ENCODE measurements around the gene HACD3. TPM values are rescaled to one million over a fixed set of nuclear protein-coding genes. Genes with fewer than 3 reads are reported as not detected.
"Not testable (repeated sequence)": the region's sequence is repeated elsewhere in the genome, so short reads cannot be mapped to it uniquely, and the experiment has no call there.

Gene HACD3
- total RNA-seq, 1 donor from 2014 or later: 129 TPM

- no peak overlapping the region for H3K4me2 ChIP-seq (ENCODE audit: low read length)
- H4K20me1 ChIP-seq (ENCODE audit: insufficient read depth, low read length): no peaks in the 10 kb centered on the region
- Mint-ChIP-seq H3K27ac (ENCODE audit: unreplicated experiment) (no peak overlapping the region), H3K36me3 (ENCODE audit: low read depth, unreplicated experiment) (peaks cover 2% of the 10 kb centered on the region), H3K4me3 (ENCODE audit: unreplicated experiment) (no peak overlapping the region), H3K4me1 (ENCODE audit: low read depth, unreplicated experiment) (peaks cover 17% of the 10 kb centered on the region), H3K9me3 (ENCODE audit: unreplicated experiment) (no peaks in the 10 kb centered on the region), H3K27me3 (ENCODE audit: low read depth, unreplicated experiment) (no peaks in the 10 kb centered on the region)
- no peaks in the 10 kb centered on the region for H3K27me3 ChIP-seq (ENCODE audit: insufficient read depth, low read length)
- H3K9me3 ChIP-seq (ENCODE audit: insufficient read depth, low read depth, low read length): no peaks in the 10 kb centered on the region
- H3K27ac ChIP-seq (ENCODE audit: low read depth, low read length): no peak overlapping the region
- H3K4me3 ChIP-seq (ENCODE audit: insufficient read depth, low read depth, low read length): no peak overlapping the region
- no peak overlapping the region for H2AFZ ChIP-seq (ENCODE audit: low read depth, low read length)
- H3K36me3 ChIP-seq (ENCODE audit: insufficient read depth, low read length): no peaks in the 10 kb centered on the region
- peaks cover 8% of the 10 kb centered on the region for H3K4me1 ChIP-seq (ENCODE audit: insufficient read depth, low read length)
- no peak for TF ChIP-seq EZH2 (IDR thresholded peaks at IDR 0.05; ENCODE audit: insufficient read depth, low read length)
- no peak for TF ChIP-seq CTCF (IDR thresholded peaks at IDR 0.05; ENCODE audit: insufficient read depth, low read depth, low read length)
- no peak for FAIRE-seq
- peaks cover 27% of the 10 kb centered on the region for H3K79me2 ChIP-seq (ENCODE audit: insufficient read depth, low read length)
- H3K9ac ChIP-seq (ENCODE audit: low read length): no peak overlapping the region
- DNase-seq (ENCODE audit: low read depth): no peak
Observed at GRCh38 chr15:65612949-65613744, 82.9 kb downstream of the HACD3 start.

- not testable (repeated sequence) for DNase-seq (ENCODE audit: low read depth); FAIRE-seq; H3K27me3 Mint-ChIP-seq (ENCODE audit: low read depth, unreplicated experiment)
Observed at GRCh38 chr15:65615887-65616286, 85.6 kb downstream of the HACD3 start.

GRCh38 chr15:65618560-65619109, 88.4 kb downstream of the HACD3 start:
- H3K4me3 Mint-ChIP-seq (ENCODE audit: unreplicated experiment): no peak overlapping the region

More at GRCh38 chr15:65615887-65616286, 85.6 kb downstream of the HACD3 start:
- H3K27me3 ChIP-seq (ENCODE audit: insufficient read depth, low read length); H3K9me3 Mint-ChIP-seq (ENCODE audit: unreplicated experiment); H3K79me2 ChIP-seq (ENCODE audit: insufficient read depth, low read length); H3K27ac Mint-ChIP-seq (ENCODE audit: unreplicated experiment); H3K9me3 ChIP-seq (ENCODE audit: insufficient read depth, low read depth, low read length); H3K4me1 ChIP-seq (ENCODE audit: insufficient read depth, low read length); H4K20me1 ChIP-seq (ENCODE audit: insufficient read depth, low read length); H3K27ac ChIP-seq (ENCODE audit: low read depth, low read length); H3K4me2 ChIP-seq (ENCODE audit: low read length); H3K4me3 Mint-ChIP-seq (ENCODE audit: unreplicated experiment); H3K36me3 Mint-ChIP-seq (ENCODE audit: low read depth, unreplicated experiment); H3K9ac ChIP-seq (ENCODE audit: low read length); H3K4me3 ChIP-seq (ENCODE audit: insufficient read depth, low read depth, low read length); H3K36me3 ChIP-seq (ENCODE audit: insufficient read depth, low read length); H2AFZ ChIP-seq (ENCODE audit: low read depth, low read length): not testable (repeated sequence)
- H3K4me1 Mint-ChIP-seq (ENCODE audit: low read depth, unreplicated experiment): peaks cover 10% of the 10 kb centered on the region

More at GRCh38 chr15:65618560-65619109, 88.4 kb downstream of the HACD3 start:
- TF ChIP-seq EZH2 (IDR thresholded peaks at IDR 0.05; ENCODE audit: insufficient read depth, low read length) (no peak), CTCF (IDR thresholded peaks at IDR 0.05; ENCODE audit: insufficient read depth, low read depth, low read length) (no peak)
- H3K27ac Mint-ChIP-seq (ENCODE audit: unreplicated experiment): no peak overlapping the region
- H3K9ac ChIP-seq (ENCODE audit: low read length): no peak overlapping the region
- H3K27me3 Mint-ChIP-seq (ENCODE audit: low read depth, unreplicated experiment): no peaks in the 10 kb centered on the region
- H3K79me2 ChIP-seq (ENCODE audit: insufficient read depth, low read length): no peaks in the 10 kb centered on the region
- H3K4me1 ChIP-seq (ENCODE audit: insufficient read depth, low read length): no peaks in the 10 kb centered on the region
- H3K9me3 Mint-ChIP-seq (ENCODE audit: unreplicated experiment): no peaks in the 10 kb centered on the region
- H3K27me3 ChIP-seq (ENCODE audit: insufficient read depth, low read length): no peaks in the 10 kb centered on the region
- DNase-seq (ENCODE audit: low read depth) (no peak), FAIRE-seq (no peak)
- no peak overlapping the region for H3K4me3 ChIP-seq (ENCODE audit: insufficient read depth, low read depth, low read length)
- peaks cover 7% of the 10 kb centered on the region for H3K36me3 Mint-ChIP-seq (ENCODE audit: low read depth, unreplicated experiment)
- no peak overlapping the region for H2AFZ ChIP-seq (ENCODE audit: low read depth, low read length)
- no peaks in the 10 kb centered on the region for H3K9me3 ChIP-seq (ENCODE audit: insufficient read depth, low read depth, low read length)
- no peaks in the 10 kb centered on the region for H4K20me1 ChIP-seq (ENCODE audit: insufficient read depth, low read length)
- no peaks in the 10 kb centered on the region for H3K36me3 ChIP-seq (ENCODE audit: insufficient read depth, low read length)
- H3K4me2 ChIP-seq (ENCODE audit: low read length): no peak overlapping the region
- no peak overlapping the region for H3K27ac ChIP-seq (ENCODE audit: low read depth, low read length)
- no peaks in the 10 kb centered on the region for H3K4me1 Mint-ChIP-seq (ENCODE audit: low read depth, unreplicated experiment)
